Activated CD8-positive, alpha-beta memory T cell treated with anti-CD3 and anti-CD28 coated beads, Interleukin-2, amount 50 U/mL, for 24 hours (primary cell): ENCODE results near the gene HTR6.
"Not testable (repeated sequence)": the region's sequence is repeated elsewhere in the genome, so short reads cannot be mapped to it uniquely, and the experiment has no call there.

Experiments
- DNase-seq: peaks from one replicate; pipeline ENCODE4 v3.0.0-alpha.2; 2020; ENCODE audit errors: extremely low read depth

HTR6 gene

DNA sequence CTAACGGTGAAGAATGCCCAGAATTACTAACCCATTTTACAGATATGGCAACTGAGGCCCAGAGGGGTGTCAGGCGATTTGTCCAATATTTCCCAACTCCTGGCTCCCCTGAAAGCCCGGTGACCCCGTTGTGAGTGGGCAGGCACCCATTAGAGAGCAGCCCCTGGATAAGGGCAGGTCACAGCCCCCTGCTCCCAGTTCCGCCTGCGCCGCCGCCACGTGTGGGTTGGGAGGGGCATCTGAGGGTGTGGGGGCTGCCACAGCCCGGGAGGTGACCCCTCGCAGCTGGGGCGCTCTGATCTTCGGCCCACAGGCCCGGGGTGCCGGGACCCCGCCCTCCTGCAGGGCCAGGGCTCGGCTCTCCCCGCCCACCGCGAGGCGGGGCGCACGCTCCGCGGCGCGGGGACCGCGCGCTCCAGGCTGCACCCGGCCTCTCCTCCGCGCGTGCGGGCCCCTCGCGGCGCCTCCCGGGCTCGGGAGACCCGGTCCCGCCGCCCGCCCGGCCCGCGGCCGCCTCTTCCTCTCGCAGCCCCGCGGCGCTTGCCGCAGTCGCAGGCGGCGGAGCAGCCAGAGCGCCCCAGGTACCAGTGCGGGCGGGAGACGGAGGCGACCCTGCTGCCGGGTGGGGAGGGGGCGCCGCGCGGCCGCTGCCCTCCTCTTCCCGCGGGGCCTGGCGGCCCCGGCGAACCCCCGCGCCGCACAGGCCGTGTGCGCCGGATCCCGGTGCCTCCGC lies at the start of gene HTR6:
HTR6 (plus strand) TSS at position 423 of the 733 bp plus-strand sequence. CDS start 879 bp downstream, outside the sequence.
- no peak for DNase-seq

DNA sequence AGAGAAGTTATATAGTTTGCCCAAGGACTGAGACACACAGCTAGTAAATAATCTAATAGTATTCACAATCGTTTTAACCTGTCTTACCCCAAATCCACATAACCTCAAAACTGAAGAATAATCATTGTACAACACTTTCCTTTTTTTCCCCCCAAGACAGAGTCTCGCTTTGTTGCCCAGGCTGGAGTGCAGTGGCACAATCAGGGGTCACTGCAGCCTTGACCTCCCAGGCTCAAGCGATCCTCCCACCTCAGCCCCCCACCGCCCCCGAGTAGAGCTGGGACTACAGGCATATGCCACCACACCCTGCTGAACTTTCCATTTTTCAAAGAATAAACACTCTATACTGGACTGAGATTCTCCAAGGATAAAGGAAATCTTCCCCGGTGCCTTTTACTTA lies 49.2 kb upstream of the HTR6 start:
- no peak for DNase-seq

DNA sequence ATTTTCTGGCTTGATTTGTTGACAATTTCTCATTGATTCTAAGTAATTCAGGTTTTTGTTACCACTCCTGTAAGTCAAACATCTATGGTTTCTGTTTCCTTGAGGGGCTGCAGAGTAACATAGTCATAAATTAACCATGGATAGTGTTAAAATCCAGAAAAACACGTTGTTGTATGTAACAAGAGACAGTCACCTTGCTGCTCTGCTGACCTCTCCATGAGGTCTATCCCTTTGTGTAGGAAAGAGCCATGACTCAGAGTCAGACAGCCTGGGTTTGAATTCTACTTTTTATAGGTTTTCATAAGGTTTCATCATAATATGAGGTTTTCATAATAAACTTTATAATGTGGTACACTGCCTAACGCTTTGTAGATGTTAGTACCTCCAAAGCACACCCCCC lies 48.2 kb upstream of the HTR6 start:
- no peak for DNase-seq

- DNase-seq = no peak
Observed at GRCh38 chr1:19617376-19617775, 47.3 kb upstream of the HTR6 start.

DNA sequence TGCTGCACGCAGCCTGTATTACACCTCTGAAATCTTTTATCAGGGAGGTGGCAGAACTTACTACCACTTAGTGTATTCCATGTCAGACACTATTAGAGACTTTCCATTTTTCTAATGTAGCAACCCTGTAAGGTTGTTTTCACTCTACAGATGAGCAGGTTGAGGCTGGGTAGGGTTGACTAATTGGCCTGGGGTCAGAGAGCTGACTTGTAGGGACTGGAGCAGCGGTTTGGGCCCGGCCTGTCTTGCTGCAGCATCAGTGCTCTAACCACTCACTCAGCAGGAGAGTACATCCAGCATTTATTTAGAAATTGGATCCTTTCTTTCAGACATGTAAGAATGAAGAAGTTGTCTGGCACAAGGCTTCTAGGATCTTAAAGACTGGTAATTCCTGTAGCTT lies 46.2 kb upstream of the HTR6 start:
- DNase-seq = no peak

GRCh38 chr1:19619697-19620384 lies 44.8 kb upstream of the HTR6 start:
- DNase-seq = no peak

DNA sequence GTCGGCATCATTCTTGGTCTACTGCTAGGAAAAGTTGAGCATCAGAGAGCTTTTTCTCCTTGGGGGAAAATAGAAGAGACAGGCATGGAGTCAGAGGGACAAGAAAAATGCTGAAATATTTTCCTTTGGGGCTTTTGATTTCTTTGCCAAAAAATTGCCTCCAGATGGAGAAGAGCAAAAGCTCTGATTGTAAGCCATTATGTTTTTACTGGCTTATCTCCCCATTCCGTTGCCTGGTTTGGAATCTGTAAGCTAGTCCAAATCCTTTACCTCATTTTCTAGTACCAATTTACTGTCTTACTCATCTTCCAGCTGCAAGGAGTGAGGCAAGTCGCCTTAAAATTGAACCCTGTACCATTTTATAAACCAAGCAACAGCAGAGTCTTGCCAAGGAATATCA lies 43.9 kb upstream of the HTR6 start:
- DNase-seq = no peak

- no peak for DNase-seq
Observed at GRCh38 chr1:19621274-19621950, 43.3 kb upstream of the HTR6 start.

DNA sequence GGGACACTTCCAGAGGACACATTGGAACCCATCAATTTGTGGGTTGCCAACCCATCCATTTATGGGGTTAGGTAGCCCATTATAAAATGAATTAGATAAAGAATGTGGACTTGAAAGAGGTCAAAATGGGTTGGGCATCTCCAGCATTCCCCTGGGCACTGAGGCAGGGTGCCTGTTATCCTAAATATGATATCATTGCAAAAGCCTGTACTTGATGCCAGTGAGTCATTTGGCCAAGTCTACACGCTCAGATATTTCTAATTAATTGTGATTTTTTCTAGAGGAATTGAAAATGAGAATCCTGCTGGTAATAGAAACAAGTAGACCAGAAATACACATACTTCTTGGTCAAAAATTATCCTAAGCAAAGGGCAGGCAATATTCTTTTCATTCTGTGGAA lies 42.5 kb upstream of the HTR6 start:
- DNase-seq = no peak

- no peak for DNase-seq
Observed at GRCh38 chr1:19623523-19623922, 41.2 kb upstream of the HTR6 start.

DNA sequence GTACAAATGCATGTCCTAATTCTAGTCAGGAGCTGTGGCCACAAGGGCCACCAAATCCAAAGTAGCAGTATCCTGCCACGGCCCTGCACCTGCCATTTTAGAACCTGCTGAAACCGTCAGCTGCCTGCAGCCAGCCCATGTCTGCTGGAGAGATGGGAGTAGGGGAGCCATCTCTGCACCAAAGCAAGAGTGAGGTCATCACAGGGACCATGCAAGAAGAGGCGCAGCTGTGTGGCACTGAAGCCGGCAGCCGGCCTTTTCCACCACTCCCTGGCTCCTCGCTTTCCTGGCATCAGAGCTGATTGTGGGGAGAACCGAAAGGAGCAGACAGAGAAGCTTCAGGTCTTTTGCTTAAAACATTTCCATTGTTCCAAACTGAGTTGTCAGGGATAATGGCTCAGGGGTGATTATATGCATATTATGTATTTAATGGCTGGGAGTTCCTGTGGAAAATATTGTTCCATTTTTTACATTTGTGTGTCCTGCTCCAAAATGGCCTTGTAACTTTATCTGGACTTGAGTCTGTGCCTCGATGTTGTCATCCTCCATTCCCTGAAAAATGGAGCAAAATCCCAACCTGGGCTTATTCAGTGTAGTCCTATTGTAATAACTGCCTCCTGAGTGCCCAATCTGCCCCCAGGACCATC lies 39.3 kb upstream of the HTR6 start:
- DNase-seq = no peak

DNA sequence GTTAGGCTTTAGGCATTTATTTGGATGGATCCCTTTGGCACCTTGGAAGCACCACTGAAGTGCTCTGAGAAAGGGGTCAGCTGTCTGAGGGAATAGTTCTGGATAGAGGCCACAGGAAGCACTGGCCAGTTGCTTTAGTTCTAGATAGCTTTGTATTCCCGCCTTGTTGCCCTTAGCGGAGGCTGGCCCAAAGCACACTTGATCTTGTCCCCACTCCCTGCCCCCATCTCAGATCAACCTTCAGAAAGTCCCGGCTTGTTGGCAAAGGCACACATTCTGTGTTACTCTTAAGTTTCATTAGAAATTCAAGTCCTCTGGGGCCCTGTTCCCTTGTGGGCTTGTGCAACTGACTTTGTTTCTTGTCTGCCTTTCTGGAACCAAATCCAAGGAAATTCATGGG lies 35.8 kb upstream of the HTR6 start:
- no peak for DNase-seq

GRCh38 chr1:19629357-19629756 lies 35.3 kb upstream of the HTR6 start:
- DNase-seq = no peak

DNA sequence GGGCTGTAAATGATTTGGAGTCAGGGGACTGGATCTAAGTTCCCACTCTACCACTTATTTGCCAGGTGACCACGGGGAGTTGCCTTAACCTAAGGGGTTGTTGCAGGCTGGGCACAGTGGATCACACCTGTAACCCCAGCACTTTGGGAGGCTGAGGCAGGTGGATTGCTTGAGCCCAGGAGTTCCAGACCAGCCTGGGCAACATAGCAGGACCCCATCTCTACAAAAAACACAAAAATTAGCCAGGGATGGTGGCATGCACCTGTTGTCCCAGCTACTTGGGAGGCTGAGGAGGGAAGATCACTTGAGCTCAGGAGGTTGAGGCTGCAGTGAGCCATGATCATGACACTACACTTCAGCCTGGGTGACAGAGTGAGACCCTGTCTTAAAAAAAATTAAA lies 34.5 kb upstream of the HTR6 start:
- not testable (repeated sequence) for DNase-seq

DNA sequence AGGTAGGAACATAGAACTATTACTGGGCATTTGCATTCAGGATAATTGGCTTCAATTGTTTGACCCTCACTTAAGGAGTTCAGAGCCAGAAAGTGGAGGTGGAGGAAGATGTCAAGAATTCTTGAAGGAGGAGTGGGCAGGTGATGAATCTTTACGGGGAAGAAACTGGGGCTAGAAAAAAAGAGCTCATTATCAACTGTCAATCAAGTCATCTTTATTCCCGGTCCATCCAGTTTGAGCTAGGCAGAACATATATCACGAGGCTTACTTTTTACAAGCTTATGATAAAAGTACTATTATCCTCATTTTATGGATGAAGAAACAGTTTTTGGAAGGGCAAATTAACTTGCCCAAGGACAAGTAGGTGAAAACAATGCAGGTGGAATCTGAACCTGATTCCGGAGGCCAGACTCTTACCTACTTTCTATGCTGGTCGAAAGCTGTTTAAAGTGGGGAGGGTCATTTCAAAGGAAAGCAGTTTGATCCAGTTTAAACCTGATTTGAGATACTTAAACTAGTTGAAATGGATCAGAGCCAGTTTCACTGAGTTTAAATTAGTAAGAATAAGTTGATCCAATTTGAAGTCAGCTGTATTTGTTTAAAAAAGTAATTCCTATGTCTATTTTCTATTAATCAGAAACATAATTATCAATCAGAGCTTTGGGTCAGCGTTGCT lies 33.8 kb upstream of the HTR6 start:
- no peak for DNase-seq

DNA sequence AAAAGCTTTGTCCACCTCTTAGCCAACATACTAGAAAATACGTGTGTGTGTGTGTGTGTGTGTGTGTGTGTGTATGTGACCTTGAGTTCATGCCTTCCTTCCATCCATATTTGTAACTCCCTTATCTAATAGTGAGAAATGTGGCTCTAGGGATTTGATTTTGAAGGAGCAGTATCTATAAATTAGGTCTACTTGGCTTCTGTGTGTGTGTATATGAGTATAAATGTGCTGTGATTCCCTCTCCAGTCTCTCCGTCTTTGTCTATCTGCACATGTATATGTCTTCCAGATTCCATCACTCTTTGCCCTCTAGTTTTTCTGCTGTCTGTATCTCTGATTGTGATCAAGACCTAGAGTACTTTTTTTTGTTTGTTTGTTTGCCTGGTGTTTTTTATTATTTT lies 32.5 kb upstream of the HTR6 start:
- no peak for DNase-seq

DNA sequence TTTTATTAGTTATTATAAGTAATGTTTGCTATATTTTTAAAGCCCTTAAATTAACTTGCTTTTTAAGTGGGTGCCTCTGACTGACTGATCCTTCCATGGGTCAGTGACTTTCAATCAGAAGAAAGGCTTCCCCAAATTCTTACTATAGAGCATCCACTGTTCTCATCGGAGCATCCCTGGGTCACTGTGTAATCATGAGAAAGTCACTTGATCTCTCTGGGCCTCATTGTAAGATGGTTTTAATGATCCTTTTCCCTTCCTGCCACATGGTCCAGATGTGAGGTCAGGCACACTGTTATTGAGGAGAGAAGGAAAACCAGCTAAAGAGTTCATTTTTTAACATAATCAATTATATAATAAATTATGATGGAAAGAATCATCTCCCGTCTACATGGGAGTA lies 31.6 kb upstream of the HTR6 start:
- no peak for DNase-seq

DNA sequence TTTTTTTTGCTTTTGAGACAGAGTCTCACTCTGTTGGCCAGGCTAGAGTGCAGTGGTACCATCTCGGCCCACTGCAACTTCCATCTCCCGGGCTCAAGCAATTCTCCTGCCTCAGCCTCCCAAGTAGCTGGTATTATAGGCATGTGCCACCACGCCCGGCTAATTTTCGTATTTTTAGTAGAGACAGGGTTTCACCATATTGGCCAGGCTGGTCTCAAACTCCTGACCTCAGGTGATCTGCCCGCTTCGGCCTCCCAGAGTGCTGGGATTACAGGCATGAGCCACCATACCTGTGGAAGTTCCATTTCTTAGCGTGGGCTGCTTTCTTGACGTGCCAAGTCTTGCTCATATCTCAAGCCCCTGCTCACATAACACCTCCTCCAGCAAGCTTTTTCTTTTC lies 29.6 kb upstream of the HTR6 start:
- not testable (repeated sequence) for DNase-seq

DNA sequence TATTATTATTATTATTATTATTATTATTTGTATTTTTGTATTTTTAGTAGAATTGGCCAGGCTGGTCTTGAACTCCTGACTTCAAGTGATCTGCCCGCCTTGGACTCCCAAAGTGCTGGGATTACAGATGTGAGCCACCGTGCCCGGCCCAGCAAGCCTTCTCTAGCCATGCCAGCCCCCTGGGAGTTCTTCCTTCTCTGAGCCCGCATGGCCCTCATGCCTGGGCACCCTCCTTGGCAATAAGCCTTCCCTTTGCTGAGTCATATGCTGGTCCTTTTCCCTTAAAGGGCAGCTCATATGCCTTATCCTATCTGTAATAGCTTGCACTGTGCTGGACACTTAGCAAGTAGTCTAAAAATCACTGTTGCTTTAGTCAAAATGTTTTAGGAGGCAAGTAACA lies 29.0 kb upstream of the HTR6 start:
- no peak for DNase-seq

DNA sequence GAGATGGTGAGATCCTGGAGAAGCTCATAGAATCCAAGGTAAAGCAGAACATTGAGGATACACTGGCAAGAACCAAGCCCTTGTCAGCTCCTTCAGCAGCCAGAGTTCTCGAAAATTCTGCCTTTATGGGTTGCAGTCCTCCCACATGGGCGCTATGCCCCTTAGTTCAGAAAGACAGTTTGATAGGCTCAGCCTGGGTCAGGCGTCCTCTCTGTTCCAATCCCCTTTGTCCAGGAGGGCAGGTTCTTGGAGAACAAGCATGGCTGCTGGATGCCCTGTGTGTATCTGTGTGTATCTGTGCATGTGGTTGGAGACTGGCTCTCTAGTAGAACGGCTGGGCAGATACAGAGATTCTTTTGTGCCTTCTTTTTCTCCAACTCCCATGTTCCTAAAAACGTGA lies 28.6 kb upstream of the HTR6 start:
- no peak for DNase-seq

DNA sequence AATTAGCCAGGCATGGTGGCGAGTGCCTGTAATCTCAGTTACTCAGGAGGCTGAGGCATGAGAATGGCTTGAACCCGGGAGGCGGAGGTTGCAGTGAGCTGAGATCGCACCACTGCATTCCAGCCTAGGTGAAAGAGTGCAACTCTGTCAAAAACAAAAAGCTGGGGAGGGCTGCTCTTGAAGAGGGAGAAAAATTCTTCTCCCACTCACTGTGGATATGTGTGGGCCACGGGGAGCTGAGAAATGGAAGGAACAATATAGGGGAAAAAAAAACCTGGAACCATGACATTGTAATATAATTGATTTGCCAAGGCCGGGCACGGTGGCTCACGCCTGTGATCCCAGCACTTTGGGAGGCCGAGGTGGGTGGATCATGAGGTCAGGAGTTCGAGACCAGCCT lies 27.9 kb upstream of the HTR6 start:
- DNase-seq = not testable (repeated sequence)

DNA sequence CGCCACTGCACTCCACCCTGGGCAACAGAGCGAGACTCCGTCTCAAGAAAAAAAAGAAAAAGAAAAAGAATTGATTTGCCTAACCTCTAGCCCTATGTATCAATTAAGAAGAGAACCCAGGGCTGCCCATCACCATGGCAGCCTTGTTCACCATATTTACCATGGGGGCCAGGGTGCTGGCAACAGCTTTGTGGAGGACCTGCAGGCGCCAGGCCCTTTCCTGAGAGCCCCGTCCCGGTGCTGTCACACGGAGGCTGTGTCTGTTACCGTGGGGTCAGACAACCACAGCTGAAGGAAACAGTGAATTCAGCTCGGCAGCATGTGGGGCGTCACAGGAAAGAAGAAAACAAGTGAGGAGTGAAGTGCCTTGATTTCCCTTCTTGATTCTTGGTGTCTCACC lies 27.1 kb upstream of the HTR6 start:
- no peak for DNase-seq
